ENCODE data around the gene MMAB. TPM values are rescaled to one million over a fixed set of nuclear protein-coding genes. Genes with fewer than 3 reads are reported as not detected.
A peak's percentile ranks its signal among the peaks of the same experiment; 100 is the strongest.

Gene MMAB
- total RNA-seq: 24.3 to 26.4 TPM (median 26.2 TPM) in 3 replicates

GRCh38 chr12:109573029-109573913, at the start of gene MMAB, which contains the start of gene MVK:
Gene MMAB (minus strand): TSS chr12:109573504. CDS start chr12:109573480, 24 bp downstream.
Gene MVK (plus strand): TSS chr12:109573794. CDS start chr12:109574823, 1,029 bp downstream.
- H3K27me3 Mint-ChIP-seq (ENCODE audit: low read depth): no peaks in the 10 kb centered on the region
- H3K4me3 Mint-ChIP-seq: peak within 1 kb of the TSS; percentile 87
- H3K9me3 Mint-ChIP-seq: no peaks in the 10 kb centered on the region
- DNase-seq (ENCODE audit: low spot score in 2 of 2, unreplicated experiment in 2 of 2): peak; percentile 92 to 96
- peaks cover 20% of the 10 kb centered on the region for H3K4me1 Mint-ChIP-seq
- H3K27ac Mint-ChIP-seq: peak within 1 kb of the TSS; percentile 96
- peaks cover 7% of the 10 kb centered on the region for H3K36me3 Mint-ChIP-seq
- no peak for TF ChIP-seq CTCF (IDR thresholded peaks at IDR 0.05; ENCODE audit: unreplicated experiment)

- no peak for TF ChIP-seq CTCF (IDR thresholded peaks at IDR 0.05; ENCODE audit: unreplicated experiment)
- no peaks in the 10 kb centered on the region for H3K9me3 Mint-ChIP-seq
- H3K27me3 Mint-ChIP-seq (ENCODE audit: low read depth): peaks cover 37% of the 10 kb centered on the region
- H3K36me3 Mint-ChIP-seq: no peaks in the 10 kb centered on the region
- no peak overlapping the region for H3K27ac Mint-ChIP-seq
- no peak for DNase-seq (ENCODE audit: low spot score in 2 of 2, unreplicated experiment in 2 of 2)
- H3K4me3 Mint-ChIP-seq: no peak overlapping the region
- peaks cover 5% of the 10 kb centered on the region for H3K4me1 Mint-ChIP-seq
Measured at GRCh38 chr12:109621901-109622364, 48.6 kb upstream of the MMAB start.

- H3K4me1 Mint-ChIP-seq: peaks cover 5% of the 10 kb centered on the region
- no peak for DNase-seq (ENCODE audit: low spot score in 2 of 2, unreplicated experiment in 2 of 2)
Measured at GRCh38 chr12:109621211-109621694, 47.9 kb upstream of the MMAB start.

GRCh38 chr12:109619002-109619604, 45.8 kb upstream of the MMAB start:
- DNase-seq (ENCODE audit: low spot score in 2 of 2, unreplicated experiment in 2 of 2): no peak
- Mint-ChIP-seq H3K4me3 (no peak overlapping the region), H3K4me1 (peaks cover 5% of the 10 kb centered on the region), H3K9me3 (no peaks in the 10 kb centered on the region), H3K27ac (no peak overlapping the region), H3K27me3 (ENCODE audit: low read depth) (peaks cover 47% of the 10 kb centered on the region), H3K36me3 (no peaks in the 10 kb centered on the region)
- no peak for TF ChIP-seq CTCF (IDR thresholded peaks at IDR 0.05; ENCODE audit: unreplicated experiment)

More at GRCh38 chr12:109621211-109621694, 47.9 kb upstream of the MMAB start:
- Mint-ChIP-seq H3K27me3 (ENCODE audit: low read depth) (peaks cover 41% of the 10 kb centered on the region), H3K9me3 (no peaks in the 10 kb centered on the region), H3K4me3 (no peak overlapping the region), H3K27ac (no peak overlapping the region), H3K36me3 (no peaks in the 10 kb centered on the region)
- TF ChIP-seq CTCF (IDR thresholded peaks at IDR 0.05; ENCODE audit: unreplicated experiment): no peak

- H3K27me3 Mint-ChIP-seq (ENCODE audit: low read depth): peaks cover 55% of the 10 kb centered on the region
- no peaks in the 10 kb centered on the region for H3K36me3 Mint-ChIP-seq
- H3K4me1 Mint-ChIP-seq: peaks cover 9% of the 10 kb centered on the region
- no peak overlapping the region for H3K27ac Mint-ChIP-seq
- DNase-seq (ENCODE audit: low spot score in 2 of 2, unreplicated experiment in 2 of 2): no peak
- no peak for TF ChIP-seq CTCF (IDR thresholded peaks at IDR 0.05; ENCODE audit: unreplicated experiment)
- no peaks in the 10 kb centered on the region for H3K9me3 Mint-ChIP-seq
- H3K4me3 Mint-ChIP-seq: no peak overlapping the region
Measured at GRCh38 chr12:109618082-109618481, 44.8 kb upstream of the MMAB start.
